Skin of body (tissue), 2 donors: ENCODE measurements around the gene ZSWIM6. TPM values are rescaled to one million over a fixed set of nuclear protein-coding genes. Genes with fewer than 3 reads are reported as not detected.

Experiments
- DNase-seq: peaks from one replicate; lab custom pipeline; 2025; lab: John Stamatoyannopoulos, UW
- total RNA-seq: library from RNA; depleted of rRNA; stranded (reverse); fragments of >200 nt; gene quantifications from one replicate; pipeline ENCODE4 v1.2.3, GENCODE V29; 2014

ZSWIM6 gene
- total RNA-seq, 1 donor from 2014 or later = 10.1 TPM

DNA sequence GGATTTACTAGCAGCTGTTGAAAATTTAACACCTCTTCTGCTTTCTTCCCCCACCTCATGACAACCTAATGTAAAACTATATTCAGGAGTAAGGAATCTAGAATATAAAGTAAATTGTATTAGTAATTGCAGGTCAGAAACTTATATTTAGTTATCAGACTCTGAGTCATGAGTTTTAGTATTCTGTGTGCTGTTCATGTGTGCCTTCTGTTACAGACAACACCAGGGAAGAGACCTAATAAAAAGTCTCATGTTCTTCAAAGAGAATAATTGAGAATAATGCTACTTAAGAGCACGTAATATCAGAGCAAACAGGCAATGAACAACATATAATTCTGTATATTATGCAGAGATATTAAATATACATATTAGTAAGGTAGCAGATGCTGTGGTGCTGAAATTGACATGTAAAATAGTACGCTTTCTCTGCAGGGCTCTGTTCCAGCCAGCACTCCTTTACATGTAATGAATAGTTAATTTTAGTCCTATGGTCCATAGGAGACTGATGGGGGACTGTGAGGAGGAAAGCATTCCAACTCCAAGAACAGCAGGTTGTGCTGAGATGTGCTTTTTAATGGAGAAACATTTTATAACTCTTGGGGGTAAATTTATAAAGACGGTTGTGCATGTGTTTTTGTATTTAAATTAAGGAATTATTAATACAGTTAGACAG is 106.4 kb downstream of the ZSWIM6 start:
- DNase-seq = no peak

DNA sequence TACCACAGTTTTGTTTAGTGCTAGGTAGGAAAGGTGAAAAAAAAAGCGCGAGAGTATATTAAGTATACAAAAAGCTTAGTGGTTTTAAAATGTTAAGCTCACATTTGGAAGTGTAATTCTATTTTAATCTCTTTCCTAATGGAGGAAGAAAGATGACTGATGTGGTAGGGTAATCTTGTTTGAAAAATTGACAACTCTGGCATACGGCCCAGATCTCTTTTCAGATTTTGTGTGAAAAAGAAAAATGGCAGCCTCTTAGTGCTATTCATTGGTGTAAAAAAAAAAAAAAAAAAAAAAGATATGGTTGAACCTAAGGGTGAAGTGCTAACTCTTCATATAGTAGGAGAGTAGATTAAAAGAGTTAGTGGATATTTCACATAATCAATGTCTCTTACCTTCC is 108.0 kb downstream of the ZSWIM6 start:
- no peak for DNase-seq

DNA sequence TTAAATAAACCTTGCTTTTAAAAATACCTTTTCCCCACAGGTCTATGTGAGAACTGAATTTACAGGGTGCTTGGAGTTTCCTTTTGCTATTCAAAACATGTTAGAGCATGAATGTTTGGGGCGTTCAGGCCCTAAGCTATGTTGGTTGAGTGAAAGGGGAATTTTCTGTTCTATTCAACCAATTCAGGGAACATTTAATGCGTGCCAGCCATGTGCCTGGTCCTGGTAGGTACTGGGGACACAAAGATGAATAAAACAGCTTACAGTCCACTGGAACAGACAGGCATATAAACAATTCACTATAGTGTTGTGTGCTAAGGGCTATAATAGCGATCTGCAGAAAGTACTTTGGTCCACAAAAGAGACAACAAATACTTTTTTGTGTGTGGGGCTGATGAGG is 108.5 kb downstream of the ZSWIM6 start:
- DNase-seq = no peak

DNA sequence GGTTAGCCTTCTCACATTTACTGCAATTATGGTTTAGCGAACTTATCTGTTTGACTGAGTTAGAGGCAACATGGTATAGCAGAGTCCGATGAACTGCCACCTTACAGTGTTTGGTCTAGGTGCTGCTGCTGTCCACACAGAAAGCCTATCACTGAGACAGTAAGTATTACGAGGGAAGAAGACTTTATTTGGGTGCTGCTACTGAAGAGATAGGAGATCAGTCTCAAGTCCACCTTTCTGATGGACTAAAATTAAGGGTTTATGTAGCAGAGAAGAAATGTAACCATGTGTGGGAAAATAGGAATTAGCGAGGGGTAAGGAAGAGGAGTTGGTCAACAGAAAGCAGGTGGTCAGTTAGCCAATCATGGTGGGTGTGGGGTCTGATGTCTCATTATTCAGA is 109.7 kb downstream of the ZSWIM6 start:
- DNase-seq = no peak

DNA sequence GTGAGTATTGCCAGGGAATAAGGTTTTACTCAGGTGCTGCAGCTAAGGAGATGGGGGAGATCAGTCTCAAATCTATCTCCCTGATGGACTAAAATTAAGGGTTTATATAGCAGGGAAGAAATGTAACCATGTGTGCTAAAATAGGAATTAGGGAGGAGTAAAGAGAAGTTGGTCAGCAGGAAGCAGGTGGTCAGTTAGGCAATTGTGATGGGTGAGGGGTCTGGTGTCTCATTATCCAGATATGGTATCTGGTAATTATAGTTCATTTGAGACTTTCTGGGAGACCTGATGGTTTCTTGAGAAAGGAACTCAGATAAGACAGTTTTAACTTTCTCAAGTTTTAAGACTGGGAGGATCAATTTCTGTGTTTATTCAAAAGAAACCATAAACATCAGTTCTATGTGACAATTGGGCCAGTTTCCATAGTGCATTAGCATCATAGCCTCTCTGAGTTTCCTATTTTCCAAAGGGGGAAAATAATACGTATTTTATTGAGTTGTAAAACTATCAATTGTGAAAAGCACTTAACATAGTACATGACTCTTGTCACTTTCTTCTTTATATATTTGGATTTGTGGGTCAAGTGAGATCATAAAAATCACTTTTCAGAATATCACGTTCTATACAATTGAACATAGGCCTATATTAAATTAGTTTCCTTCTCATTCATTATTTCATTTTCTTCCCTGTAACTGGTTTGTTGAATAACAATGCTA is 115.9 kb downstream of the ZSWIM6 start:
- DNase-seq = no peak

DNA sequence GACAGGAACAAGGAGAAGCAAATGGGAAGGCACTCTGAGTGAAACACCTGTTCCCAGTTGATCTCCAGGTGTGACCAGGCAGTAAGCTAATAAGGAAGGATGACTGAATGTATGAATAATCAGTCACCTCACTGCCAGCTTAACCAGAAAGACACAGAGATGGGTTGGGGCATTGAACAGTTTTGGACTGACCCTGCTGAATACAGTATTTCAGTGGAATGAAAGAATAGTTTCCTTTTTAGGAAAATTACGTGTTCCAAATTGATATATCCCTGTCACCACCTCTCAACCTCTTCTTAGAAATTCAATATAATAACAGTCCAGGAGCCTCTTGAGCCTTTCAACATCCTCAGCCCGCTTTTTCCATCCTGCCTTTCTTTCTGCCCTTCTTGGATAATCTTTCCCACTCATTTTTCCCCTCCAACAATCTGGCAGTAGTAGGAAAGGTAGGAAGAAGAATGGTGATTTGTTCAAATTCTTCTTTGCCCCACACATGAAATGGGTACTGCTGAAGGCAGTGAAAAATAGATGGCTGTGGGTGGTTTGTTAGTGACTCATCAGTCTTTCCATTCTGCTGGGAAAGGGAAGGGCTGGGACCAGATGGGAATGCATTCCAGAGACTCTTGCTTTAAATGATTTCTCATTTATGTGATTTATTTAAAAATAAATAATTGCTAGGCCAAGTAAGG is 117.9 kb downstream of the ZSWIM6 start:
- DNase-seq = peak; percentile 60

DNA sequence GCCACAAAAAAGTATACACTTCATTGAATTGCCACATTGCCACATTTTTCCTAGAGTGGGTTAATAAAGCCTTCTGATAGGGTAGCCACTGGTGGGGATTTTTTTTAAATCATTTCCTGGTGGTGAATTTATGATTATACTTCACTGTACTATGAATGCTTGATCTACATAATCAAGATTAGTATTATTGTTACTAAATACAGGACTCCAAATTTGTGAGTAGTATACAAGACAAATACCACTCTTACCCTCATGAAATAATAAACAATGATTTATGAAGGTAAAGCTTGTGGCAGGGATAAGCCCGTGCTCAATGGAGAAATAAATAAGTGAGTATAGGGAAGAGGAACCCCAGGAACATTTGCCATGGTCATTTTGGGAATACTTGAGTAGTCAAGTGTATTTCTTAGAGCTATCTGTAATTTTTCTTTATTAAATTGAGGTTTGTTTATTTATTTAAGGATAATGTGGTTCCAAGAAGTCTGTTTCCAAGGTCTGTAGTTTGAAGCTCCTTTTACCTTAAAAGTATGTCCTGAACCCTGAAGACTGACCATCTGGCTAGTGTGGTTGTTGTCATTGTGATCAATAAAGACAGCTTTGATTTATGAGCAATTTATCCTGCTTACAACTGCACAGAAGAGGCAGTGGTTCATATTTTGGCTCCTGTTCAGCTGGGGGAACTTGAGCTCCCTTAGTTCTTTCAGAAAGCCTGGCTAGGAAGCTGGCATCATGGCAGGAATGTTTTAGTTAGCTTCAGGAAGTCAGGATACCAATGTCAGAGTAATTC is 118.6 kb downstream of the ZSWIM6 start:
- DNase-seq = no peak

DNA sequence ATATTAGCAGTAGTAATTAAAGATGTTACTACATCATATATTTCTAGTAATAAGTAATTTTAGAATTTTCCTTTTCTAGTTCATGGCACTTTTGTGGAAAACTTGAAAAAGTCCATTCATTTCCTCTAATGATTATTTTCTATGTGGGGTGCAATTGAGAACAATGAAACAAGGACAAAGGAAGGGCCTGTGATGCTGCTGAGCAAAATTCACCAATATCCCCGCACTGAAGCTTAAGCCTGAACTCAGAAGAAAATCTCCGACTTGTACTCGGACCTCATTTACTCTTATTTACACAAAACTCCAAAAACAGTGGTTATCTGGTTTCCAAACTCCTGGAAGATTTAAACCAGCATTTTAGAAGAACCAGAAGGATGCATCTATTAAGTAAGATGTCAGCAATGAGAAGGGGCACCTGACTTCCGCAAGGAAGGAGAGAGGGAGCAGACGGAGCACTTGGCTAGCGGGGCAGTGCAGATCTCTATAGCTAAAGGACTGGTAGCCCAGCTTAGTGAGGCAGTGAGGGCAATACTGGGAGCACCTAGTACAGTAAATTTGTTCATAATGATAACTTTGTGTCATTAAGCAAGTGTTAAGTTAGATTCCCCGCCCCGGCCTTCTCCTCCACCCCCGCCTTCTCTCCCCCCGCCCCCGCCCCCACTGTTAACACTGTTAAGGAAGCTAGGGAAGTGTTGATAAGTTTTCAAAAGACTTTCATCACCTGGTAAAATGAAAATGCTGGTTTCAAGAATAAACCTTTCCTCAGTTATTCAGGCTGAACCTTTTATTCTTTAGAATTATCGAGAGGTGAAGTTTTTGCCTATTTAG is 123.3 kb downstream of the ZSWIM6 start:
- DNase-seq = no peak

DNA sequence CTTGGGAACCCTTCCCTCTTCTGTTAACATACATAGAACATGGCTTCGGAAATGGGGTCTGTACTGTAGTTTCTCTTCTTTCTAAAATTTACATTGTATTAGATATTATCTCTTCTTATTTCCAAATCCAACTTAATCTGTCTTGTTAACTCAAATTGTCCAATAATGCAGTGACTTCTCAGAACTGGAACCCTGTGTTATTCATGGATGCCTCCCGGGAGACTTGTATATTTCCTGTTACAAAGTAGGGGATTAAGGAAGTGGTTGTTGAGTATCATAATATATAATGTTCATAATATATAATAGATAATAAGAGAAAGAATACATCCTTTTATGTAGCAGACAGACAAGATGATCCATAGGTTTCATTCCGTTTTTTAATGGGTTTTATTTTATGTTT is 128.4 kb downstream of the ZSWIM6 start:
- DNase-seq = no peak

DNA sequence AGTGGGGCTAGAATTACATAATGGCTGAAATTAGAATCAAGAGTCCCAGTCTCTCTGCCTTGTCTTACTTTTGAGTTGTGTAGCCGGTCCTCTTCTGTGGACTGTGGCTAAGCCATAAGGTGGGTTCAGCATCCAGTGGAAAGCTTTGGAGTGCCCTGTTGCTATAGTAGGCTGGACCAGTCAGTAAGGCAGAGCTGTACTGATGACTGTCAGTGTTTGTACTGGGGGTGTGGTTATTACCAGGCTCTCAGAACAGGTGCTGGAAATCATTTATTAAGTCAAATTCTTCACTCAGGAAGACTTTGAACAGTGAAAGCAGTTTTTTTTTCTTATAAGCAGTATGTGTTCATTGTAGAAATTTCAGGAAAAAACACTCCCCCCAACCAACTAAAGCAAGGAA is 129.4 kb downstream of the ZSWIM6 start:
- no peak for DNase-seq

DNA sequence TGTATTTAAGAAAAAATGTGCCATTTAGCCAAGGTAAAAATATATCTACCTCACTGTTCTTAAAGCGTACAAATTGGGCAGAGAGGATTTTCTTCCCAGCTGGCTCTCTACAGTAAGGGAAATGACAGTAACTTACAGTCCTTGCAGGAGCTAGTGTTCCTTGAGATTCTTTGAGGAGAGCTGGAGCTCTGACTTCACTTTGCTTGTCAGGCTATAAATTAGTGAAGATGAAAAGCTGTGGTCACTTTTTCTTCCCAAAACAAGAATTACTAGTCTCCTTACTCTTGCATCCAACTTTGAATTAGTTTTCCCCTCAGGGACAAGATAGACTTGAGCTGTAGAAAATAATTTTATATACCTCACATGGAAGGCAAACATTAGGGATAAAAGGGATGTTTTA is 129.9 kb downstream of the ZSWIM6 start:
- DNase-seq = no peak

DNA sequence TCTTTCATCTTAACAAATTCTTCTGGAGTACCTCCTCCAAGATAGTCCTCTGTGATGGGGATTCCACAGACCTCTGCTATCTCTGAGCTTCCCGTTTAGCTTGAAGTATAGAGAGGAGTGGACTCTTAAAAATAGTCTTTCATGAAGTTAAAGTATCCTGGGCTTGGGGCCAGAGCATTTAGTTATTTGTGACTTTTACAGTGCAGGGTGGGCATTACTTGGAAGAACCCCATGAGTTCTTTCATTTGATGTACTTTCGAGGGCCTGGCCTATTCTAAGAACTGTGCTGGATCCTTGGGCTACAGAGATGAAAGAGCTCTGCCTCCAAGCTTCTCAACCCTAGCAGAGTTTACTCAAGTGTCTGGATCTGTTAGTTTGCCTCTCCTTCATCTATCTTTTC is 131.5 kb downstream of the ZSWIM6 start:
- DNase-seq = no peak

DNA sequence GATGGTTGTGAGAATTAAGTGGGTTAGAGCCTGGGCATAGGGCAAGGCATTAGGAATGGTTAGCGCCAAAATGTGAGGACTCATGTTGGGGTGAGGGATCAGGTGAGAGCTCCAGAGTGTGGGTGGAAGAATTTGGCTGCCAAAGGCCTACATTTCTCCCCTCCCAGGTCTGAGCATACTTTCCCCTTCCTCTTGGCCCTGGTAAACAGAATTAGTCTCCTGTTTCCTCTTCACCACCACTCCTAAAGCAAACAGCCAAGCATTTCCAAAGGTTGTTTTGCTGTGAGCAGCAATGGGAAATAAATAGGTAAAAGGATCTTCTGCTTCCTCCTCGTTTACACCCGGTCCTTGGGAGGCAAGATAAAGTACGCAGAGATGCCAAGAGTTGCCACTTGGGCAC is 132.5 kb downstream of the ZSWIM6 start:
- DNase-seq = no peak

DNA sequence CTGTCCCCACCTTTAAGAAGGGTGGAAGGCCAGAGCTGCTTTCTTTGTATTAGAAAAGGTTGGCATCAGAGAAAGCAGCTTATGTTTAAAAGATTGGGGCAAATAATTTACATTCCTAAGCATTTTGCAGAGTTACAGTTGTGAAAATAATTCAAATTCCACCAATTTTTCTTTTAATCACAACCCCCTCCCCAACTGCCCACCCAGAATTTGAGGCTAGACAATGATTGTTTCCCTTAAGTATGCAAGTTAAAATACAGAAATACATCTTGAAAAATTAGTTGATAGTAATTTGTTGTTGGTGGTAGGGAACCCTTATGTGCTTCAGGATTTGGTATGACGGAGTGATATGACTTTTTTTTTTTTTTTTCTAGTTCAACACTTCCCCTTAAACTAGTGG is 133.0 kb downstream of the ZSWIM6 start:
- no peak for DNase-seq

DNA sequence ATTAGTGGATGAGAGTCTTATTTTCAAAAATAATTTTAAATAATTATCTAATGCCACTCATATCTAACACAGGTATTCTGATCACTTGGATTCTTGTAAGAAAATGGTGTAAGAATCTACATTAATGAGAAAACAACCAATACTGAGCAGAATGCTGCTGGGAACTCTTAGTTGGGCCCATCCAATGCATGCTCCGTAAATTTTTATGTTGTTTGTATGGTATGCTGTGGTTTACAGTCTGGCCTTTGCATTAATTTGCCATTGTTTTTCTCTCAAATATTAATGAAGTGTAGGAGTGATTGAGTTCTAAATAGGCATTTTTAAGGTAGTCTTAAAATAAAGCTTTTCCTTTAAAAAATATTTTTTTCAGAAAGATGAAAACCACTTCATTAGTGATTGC is 133.4 kb downstream of the ZSWIM6 start:
- no peak for DNase-seq

DNA sequence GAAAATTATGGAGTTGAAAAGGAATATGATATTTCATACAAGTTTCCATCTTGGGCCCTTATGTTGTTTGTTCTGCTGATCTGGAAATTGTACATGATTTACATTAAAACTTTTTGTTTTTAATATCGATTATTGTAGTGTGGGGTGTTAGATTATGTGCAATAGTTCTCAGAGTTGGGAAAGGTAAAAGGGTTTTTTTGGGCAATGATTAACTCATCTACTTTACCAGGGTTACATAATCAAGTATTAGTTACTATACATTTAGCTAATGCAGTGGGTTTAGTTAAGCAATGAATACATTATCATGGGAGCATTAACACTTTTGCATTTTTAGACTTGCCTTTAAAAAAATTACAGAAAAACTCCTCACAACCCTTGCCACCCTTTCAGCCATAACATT is 134.0 kb downstream of the ZSWIM6 start:
- DNase-seq = no peak

DNA sequence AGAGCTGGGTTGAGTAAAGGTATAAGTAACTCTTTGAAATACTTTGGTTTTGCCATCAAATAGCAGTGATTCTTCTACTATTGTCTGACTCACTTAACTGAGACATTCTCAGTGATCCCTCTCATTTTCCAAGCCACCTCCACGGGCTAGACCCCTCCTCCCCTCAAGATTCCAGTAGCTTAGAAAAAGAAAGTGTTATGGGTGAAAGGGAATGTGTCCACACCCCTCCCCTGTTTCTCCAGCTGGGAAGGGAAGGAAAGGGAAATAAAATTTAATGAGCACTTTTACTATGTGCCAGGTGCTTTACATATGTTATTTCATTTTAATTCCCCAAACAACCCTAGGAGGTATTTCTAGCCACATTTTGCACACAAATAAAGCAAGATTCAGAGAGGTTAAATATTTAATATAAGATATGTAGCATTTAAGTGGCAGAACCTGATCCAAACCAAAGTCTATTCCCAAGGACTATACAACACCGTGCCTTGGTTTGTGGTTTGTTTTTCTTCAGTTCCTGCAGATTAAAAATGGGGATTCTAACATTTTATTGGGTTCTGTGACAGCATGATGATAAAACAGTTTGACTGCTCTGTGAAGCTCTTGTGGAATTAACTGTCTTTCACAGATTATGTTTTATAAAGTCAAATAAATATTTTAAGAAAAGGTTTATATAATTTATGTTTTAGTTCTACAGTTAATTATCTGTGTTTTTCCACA is 135.9 kb downstream of the ZSWIM6 start:
- DNase-seq = no peak

DNA sequence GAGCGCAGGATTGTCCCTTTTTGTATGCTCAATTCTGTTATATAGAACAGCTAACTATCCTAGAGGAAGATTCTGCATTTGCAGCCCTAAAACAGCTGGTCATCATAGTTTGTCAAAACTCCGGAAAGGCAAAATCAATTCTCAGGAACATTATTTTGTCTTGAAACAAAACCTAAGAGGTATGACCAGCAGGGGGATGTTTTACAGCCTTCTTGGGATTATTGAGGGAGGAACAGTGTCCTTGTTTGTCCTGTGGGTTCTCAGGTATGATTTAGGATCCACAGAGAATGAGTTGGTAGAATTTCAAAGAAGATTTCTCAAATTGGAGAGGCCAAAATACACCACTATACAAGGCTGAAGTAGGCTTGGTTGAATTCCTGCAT is 136.4 kb downstream of the ZSWIM6 start:
- DNase-seq = no peak

DNA sequence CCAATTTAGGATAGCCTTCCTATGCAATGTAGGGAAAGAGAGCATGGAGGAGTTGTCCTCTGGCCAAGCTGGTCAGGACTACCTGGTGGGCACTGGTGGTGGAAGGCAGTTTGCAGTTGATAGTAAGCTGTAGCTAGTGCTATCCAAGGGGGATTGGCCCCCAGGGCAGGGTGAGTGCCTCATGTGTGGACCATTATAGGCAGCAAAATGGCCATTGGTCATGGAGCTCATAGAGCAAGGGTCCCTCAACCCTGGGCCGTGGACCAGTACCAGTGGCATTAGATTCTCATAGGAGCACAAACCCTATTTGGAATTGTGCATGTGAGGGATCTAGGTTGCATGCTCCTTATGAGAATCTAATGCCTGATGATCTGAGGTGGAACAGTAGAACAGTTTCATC is 139.3 kb downstream of the ZSWIM6 start:
- DNase-seq = no peak

DNA sequence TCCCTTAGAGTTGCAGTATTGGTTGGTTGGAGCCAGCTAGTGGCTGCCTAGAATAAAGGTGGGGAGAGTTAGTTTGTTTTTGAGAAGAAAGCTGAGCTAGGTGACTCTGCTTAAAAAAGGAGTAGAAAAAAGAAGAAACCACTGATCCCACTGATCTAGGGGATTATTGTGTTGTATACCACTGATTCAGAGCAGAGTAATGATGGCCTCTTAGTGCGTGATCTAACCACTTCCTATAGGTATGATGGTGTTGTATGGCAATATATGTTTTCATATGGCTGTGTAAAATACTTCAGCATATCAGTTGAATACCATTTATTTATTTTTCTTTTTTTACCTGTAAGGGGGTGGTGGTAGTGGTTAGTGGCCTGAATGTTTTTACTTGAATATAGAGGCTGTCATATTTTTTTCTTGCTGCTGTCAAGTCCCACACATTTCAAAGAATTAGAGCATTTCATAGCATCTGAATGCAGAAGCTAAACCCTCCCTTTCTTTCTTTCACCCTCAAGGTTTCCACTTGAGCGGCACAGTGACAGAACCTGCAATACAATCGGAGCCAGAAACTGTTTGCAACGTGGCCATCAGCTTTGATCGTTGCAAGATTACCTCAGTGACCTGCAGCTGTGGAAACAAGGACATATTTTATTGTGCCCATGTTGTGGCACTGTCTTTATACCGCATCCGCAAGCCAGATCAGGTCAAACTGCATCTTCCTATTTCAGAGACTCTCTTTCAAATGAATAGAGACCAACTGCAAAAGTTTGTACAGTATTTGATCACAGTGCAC is 140.3 kb downstream of the ZSWIM6 start:
- no peak for DNase-seq
